IPS-18c (cell line): ENCODE results near the gene TRPM2.

Experiments
- H3K4me3 ChIP-seq: 2 replicates; pipeline ENCODE4 v1.7.0; 2013; ENCODE audit warnings: low read depth, mild to moderate bottlenecking, low read length, moderate library complexity; ENCODE audit not compliant: insufficient read depth
- H3K9me3 ChIP-seq: one replicate; pipeline ENCODE4 v1.6.1; 2013; ENCODE audit warnings: mild to moderate bottlenecking, low read length, moderate library complexity; ENCODE audit not compliant: control insufficient read depth, insufficient read depth

Gene TRPM2

GRCh38 chr21:44344541-44345183, 8.8 kb upstream of the TRPM2 start:
- H3K4me3 ChIP-seq: no peak overlapping the region
- no peaks in the 10 kb centered on the region for H3K9me3 ChIP-seq

GRCh38 chr21:44345495-44345894, 7.9 kb upstream of the TRPM2 start:
- Histone ChIP-seq H3K4me3 (no peak overlapping the region), H3K9me3 (no peaks in the 10 kb centered on the region)

- Histone ChIP-seq H3K4me3 (no peak overlapping the region), H3K9me3 (no peaks in the 10 kb centered on the region)
These were observed 5.4 kb upstream of the TRPM2 start for GRCh38 chr21:44347911-44348451.

GRCh38 chr21:44348861-44349260, 4.6 kb upstream of the TRPM2 start:
- Histone ChIP-seq H3K9me3 (no peaks in the 10 kb centered on the region), H3K4me3 (no peak overlapping the region)

- Histone ChIP-seq H3K9me3 (no peaks in the 10 kb centered on the region), H3K4me3 (no peak overlapping the region)
These were observed 4.0 kb upstream of the TRPM2 start for GRCh38 chr21:44349416-44349846.

GRCh38 chr21:44349847-44350772, 3.3 kb upstream of the TRPM2 start:
- no peak overlapping the region for H3K4me3 ChIP-seq

GRCh38 chr21:44350773-44351481, 2.5 kb upstream of the TRPM2 start:
- Histone ChIP-seq H3K9me3 (peaks cover 2% of the 10 kb centered on the region), H3K4me3 (no peak overlapping the region)

More at GRCh38 chr21:44349847-44350772, 3.3 kb upstream of the TRPM2 start:
- H3K9me3 ChIP-seq: peaks cover 2% of the 10 kb centered on the region

- H3K9me3 ChIP-seq: peaks cover 2% of the 10 kb centered on the region
- no peak overlapping the region for H3K4me3 ChIP-seq
These were observed 1.7 kb upstream of the TRPM2 start for GRCh38 chr21:44351535-44352252.

- no peak overlapping the region for H3K4me3 ChIP-seq
- peaks cover 2% of the 10 kb centered on the region for H3K9me3 ChIP-seq
These were observed 1.1 kb upstream of the TRPM2 start for GRCh38 chr21:44352253-44352860.

GRCh38 chr21:44354001-44354405, 582 bp downstream of the TRPM2 start:
- Histone ChIP-seq H3K9me3 (peaks cover 2% of the 10 kb centered on the region), H3K4me3 (no peak overlapping the region)

- no peak overlapping the region for H3K4me3 ChIP-seq
- H3K9me3 ChIP-seq: peaks cover 2% of the 10 kb centered on the region
These were observed 1.7 kb downstream of the TRPM2 start for GRCh38 chr21:44354775-44355771.

- Histone ChIP-seq H3K9me3 (peaks cover 2% of the 10 kb centered on the region), H3K4me3 (no peak overlapping the region)
These were observed 2.7 kb downstream of the TRPM2 start for GRCh38 chr21:44356160-44356559.

- H3K9me3 ChIP-seq: peaks cover 2% of the 10 kb centered on the region
These were observed 3.2 kb downstream of the TRPM2 start for GRCh38 chr21:44356636-44357035.

GRCh38 chr21:44357064-44357837, 3.8 kb downstream of the TRPM2 start:
- Histone ChIP-seq H3K9me3 (peaks cover 2% of the 10 kb centered on the region), H3K4me3 (no peak overlapping the region)

More at GRCh38 chr21:44356636-44357035, 3.2 kb downstream of the TRPM2 start:
- no peak overlapping the region for H3K4me3 ChIP-seq

GRCh38 chr21:44359396-44359795, 6.0 kb downstream of the TRPM2 start:
- H3K9me3 ChIP-seq: peaks cover 2% of the 10 kb centered on the region
- H3K4me3 ChIP-seq: no peak overlapping the region
